Kidney epithelial cell (primary cell): ENCODE measurements around the gene MOSPD3. TPM values are rescaled to one million over a fixed set of nuclear protein-coding genes. Genes with fewer than 3 reads are reported as not detected.

Experiments
- DNase-seq: peaks from one replicate; pipeline ENCODE4 v3.0.0-alpha.2; 2010; ENCODE audit warnings: low read depth
- H3K27me3 ChIP-seq: 2 replicates; pipeline ENCODE4 v1.6.0; 2011; ENCODE audit warnings: low read length; ENCODE audit not compliant: control insufficient read depth, insufficient read depth
- H3K36me3 ChIP-seq: 2 replicates; pipeline ENCODE4 v1.5.1; 2011; ENCODE audit warnings: low read length; ENCODE audit not compliant: control insufficient read depth, insufficient read depth
- H3K4me3 ChIP-seq: 2 replicates; pipeline ENCODE4 v1.5.1; 2011; ENCODE audit warnings: low read depth, mild to moderate bottlenecking, control low read depth, low read length
- total RNA-seq: library from RNA; depleted of rRNA; stranded (reverse); fragments of >200 nt; gene quantifications from 2 replicates; pipeline ENCODE4 v1.2.3, GENCODE V29; 2015
- TF ChIP-seq, protein P1 (sequence below): IDR thresholded peaks from 2 replicates; pipeline ENCODE4 v1.5.1; 2011; ENCODE audit warnings: mild to moderate bottlenecking, moderate library complexity, low read length, control low read depth, inconsistent platforms; ENCODE audit not compliant: insufficient read depth, poor library complexity, severe bottlenecking

MOSPD3 gene
- total RNA-seq, 1 donor from 2014 or later: 14.5 TPM

DNA sequence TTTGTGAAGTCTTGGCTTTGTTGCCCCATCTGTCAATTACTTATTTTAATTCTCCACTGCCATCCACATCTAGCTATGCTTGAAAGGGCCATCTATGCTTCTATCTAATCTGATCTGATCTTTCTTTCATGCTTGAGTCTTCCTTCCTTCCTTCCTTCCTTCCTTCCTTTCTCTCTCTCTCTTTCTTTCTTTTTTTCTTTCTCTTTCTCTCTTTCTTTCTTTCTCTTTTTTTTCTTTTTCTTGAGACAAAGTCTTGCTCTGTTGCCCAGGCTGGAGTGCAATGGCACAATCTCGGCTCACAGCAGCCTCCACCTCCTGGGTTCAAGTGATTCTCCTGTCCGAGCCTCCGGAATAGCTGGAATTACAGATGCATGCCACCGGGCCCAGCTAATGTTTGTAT is 17.7 kb downstream of the MOSPD3 start:
- Histone ChIP-seq H3K4me3 (no peak overlapping the region), H3K27me3 (peaks cover 17% of the 10 kb centered on the region), H3K36me3 (no peaks in the 10 kb centered on the region)
- TF ChIP-seq, protein P1, sequence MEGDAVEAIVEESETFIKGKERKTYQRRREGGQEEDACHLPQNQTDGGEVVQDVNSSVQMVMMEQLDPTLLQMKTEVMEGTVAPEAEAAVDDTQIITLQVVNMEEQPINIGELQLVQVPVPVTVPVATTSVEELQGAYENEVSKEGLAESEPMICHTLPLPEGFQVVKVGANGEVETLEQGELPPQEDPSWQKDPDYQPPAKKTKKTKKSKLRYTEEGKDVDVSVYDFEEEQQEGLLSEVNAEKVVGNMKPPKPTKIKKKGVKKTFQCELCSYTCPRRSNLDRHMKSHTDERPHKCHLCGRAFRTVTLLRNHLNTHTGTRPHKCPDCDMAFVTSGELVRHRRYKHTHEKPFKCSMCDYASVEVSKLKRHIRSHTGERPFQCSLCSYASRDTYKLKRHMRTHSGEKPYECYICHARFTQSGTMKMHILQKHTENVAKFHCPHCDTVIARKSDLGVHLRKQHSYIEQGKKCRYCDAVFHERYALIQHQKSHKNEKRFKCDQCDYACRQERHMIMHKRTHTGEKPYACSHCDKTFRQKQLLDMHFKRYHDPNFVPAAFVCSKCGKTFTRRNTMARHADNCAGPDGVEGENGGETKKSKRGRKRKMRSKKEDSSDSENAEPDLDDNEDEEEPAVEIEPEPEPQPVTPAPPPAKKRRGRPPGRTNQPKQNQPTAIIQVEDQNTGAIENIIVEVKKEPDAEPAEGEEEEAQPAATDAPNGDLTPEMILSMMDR: no peak
- no peak for DNase-seq

GRCh38 chr7:100632951-100633717 is 20.8 kb downstream of the MOSPD3 start:
- TF ChIP-seq, protein P1: peak; percentile 55
- Histone ChIP-seq H3K4me3 (peak overlapping the region; percentile 22), H3K27me3 (peaks cover 17% of the 10 kb centered on the region), H3K36me3 (no peaks in the 10 kb centered on the region)
- DNase-seq: no peak

GRCh38 chr7:100639995-100640516 is 27.7 kb downstream of the MOSPD3 start:
- peaks cover 15% of the 10 kb centered on the region for H3K27me3 ChIP-seq
- no peaks in the 10 kb centered on the region for H3K36me3 ChIP-seq
- no peak overlapping the region for H3K4me3 ChIP-seq
- TF ChIP-seq, protein P1: no peak
- no peak for DNase-seq

DNA sequence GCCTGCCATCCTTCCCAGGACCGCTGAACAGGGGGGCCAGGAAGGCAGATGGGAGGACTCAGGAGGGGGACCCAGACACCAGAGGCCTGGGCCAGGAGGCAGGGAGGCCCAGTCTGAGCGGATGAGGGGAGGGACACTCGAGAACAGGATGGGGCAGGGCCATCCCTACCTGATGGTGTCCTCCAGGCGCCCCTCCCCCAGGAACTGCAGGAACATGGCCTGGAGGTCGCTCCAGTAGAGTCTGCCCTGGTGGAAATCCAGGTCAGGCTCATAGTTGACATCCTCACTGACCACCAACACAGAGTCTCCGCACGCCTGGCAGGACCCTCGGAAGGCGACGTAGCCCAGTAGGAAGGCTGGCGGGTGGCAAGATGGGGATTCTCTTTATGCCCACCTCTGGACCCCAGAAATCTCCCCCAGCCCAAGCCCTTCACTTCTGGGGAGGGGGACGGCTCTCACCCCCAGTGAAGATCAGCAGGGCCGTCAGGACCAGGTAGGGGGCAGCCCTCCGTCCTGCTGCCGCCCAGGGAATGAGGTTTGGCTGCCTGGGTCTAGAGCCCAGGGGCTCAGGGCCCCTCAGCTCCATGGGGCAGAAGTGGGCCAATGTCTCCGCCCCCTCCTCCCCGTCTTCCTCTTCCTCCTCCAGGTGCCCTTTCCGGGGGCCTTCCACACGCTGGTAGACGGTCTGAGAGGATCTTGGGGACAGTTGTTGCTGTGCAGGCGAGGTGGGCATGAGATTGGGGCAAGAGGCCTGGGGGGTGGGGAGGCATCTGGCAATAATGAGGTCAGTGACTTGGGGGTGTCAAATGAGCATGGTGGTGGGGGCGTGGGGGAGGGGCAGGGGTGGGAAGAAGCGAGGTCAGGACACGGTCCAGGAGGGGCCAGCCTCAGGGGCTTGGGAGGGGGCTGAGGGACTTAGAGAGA is 28.4 kb downstream of the MOSPD3 start:
- DNase-seq: no peak
- no peak overlapping the region for H3K4me3 ChIP-seq
- peaks cover 18% of the 10 kb centered on the region for H3K27me3 ChIP-seq
- no peaks in the 10 kb centered on the region for H3K36me3 ChIP-seq
- TF ChIP-seq, protein P1: no peak

DNA sequence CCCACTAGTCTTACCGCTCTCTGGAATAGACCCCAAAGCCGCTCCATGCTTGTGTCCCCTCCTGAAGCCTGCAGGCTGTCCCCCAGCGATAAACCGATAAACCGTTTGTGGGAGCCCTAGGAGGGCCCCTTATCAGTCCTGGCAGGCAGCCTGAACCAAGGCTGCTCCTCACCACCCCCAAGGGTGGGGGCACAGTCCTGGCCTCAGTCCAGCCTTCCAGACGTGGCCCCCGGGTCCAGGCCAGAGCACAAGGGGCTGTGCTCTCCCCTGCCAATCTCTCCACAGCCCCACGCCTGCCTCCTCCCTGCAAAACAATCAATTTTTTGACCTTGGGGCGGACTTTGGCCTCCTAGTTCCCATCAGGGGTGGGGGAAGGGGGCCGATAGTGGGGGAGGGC is 29.1 kb downstream of the MOSPD3 start, which contains the start of gene TFR2:
TFR2 (minus strand) TSS at position 90 of the 397 bp plus-strand sequence; CDS start at position 47, 43 bp downstream.
- H3K36me3 ChIP-seq: no peaks in the 10 kb centered on the region
- peaks cover 22% of the 10 kb centered on the region for H3K27me3 ChIP-seq
- TF ChIP-seq, protein P1: no peak
- no peak within 1 kb of the TSS for H3K4me3 ChIP-seq
- no peak for DNase-seq
